B cell (primary cell): ENCODE measurements around the gene AGXT. TPM values are rescaled to one million over a fixed set of nuclear protein-coding genes. Genes with fewer than 3 reads are reported as not detected.

Experiments used
- ATAC-seq: fragments of 200-7000 bp; cut with Tn5 transposase; one replicate; pipeline ENCODE4 v1.10.0; 2021; ENCODE audit warnings: low read depth, mild to moderate bottlenecking, moderate number of reproducible peaks, moderate library complexity
- CTCF ChIA-PET: fragments of 350-600 bp; sonication (Branson Sonifier 250); formaldehyde crosslinking; loops from one replicate; lab custom pipeline; 2021; ENCODE audit warnings: antibody characterized with exemption, inconsistent platforms; lab: Charles Lee
- POLR2A ChIA-PET: fragments of 350-600 bp; sonication (Branson Sonifier 250); formaldehyde crosslinking; loops from one replicate; lab custom pipeline; 2021; ENCODE audit warnings: antibody characterized with exemption; lab: Charles Lee
- DNase-seq: peaks from one replicate; pipeline ENCODE4 v3.0.0; 2013
- H2AFZ ChIP-seq: 2 replicates; pipeline ENCODE4 v1.6.1; 2012; ENCODE audit warnings: mild to moderate bottlenecking, low read depth, low read length; ENCODE audit not compliant: insufficient read depth, poor library complexity, severe bottlenecking
- H3K27ac ChIP-seq, 2 donors: 1 replicate in 1 of 2; 2 replicates in 1 of 2; pipeline ENCODE4 v1.5.1; 2012 to 2013; ENCODE audit warnings: low read length in 2 of 2, mild to moderate bottlenecking in 2 of 2, moderate library complexity in 1 of 2
- H3K27me3 ChIP-seq, 4 experiments: fragments of 200-600 bp in 1 of 4; sonication (generic) in 1 of 4; replicated peaks in 1 of 4; 1 replicate in 2 of 4; 2 replicates in 2 of 4; pipeline versions ENCODE4 v1.6.1 to v1.7.0; 2013 to 2016; ENCODE audit warnings: low read length in 3 of 4, mild to moderate bottlenecking in 2 of 4, mixed read lengths in 1 of 4, moderate library complexity in 1 of 4; ENCODE audit not compliant: insufficient read depth in 4 of 4, control insufficient read depth in 3 of 4; ENCODE audit errors: control extremely low read depth in 1 of 4
- H3K36me3 ChIP-seq, 2 experiments: replicated peaks in 1 of 2; 1 replicate in 1 of 2; 2 replicates in 1 of 2; pipeline versions ENCODE4 v1.6.1 to v1.7.1; 2013; ENCODE audit warnings: low read length in 1 of 2; ENCODE audit not compliant: insufficient read depth in 2 of 2, control insufficient read depth in 1 of 2; ENCODE audit errors: control extremely low read depth in 1 of 2, extremely low read depth in 1 of 2
- H3K4me1 ChIP-seq, 2 donors: fragments of 200-600 bp in 1 of 2; sonication (generic) in 1 of 2; 1 replicate in 1 of 2; 2 replicates in 1 of 2; pipeline versions ENCODE4 v1.5.1 to v1.6.1; 2013 to 2017; ENCODE audit warnings: low read length in 2 of 2; ENCODE audit not compliant: control insufficient read depth in 2 of 2, insufficient read depth in 2 of 2
- H3K4me2 ChIP-seq: replicated peaks from 2 replicates; pipeline ENCODE3; 2012; ENCODE audit warnings: mild to moderate bottlenecking, low read depth, low read length; ENCODE audit not compliant: poor library complexity, severe bottlenecking
- H3K4me3 ChIP-seq, 5 experiments: fragments of 200-600 bp in 1 of 5; sonication (generic) in 1 of 5; 1 replicate in 3 of 5; 2 replicates in 2 of 5; pipeline versions ENCODE4 v1.5.1 to v1.7.0; 2011 to 2016; ENCODE audit warnings: low read length in 4 of 5, mild to moderate bottlenecking in 4 of 5, low read depth in 2 of 5, control low read depth in 1 of 5, moderate library complexity in 1 of 5; ENCODE audit not compliant: insufficient read depth in 1 of 5; ENCODE audit errors: control extremely low read depth in 1 of 5, extremely low read depth in 1 of 5
- H3K79me2 ChIP-seq: fragments of 200-600 bp; sonication (generic); one replicate; pipeline ENCODE4 v1.6.0; 2016; ENCODE audit warnings: low read length; ENCODE audit not compliant: control insufficient read depth, insufficient read depth
- H3K9ac ChIP-seq: fragments of 200-600 bp; sonication (generic); 2 replicates; pipeline ENCODE4 v1.6.1; 2017; ENCODE audit warnings: mild to moderate bottlenecking, low read length, moderate library complexity
- H3K9me3 ChIP-seq, 3 donors: one replicate each; pipeline versions ENCODE4 v1.6.1 to v1.7.1; 2013; ENCODE audit warnings: low read length in 2 of 3; ENCODE audit not compliant: control insufficient read depth in 2 of 3, insufficient read depth in 1 of 3; ENCODE audit errors: control extremely low read depth in 1 of 3
- H4K20me1 ChIP-seq: 2 replicates; pipeline ENCODE4 v1.6.0; 2012; ENCODE audit warnings: mild to moderate bottlenecking, low read length; ENCODE audit not compliant: insufficient read depth, control insufficient read depth, poor library complexity, severe bottlenecking
- H3K27ac Mint-ChIP-seq: one replicate; pipeline ENCODE4 v1.8.0; 2021; ENCODE audit warnings: mixed read lengths
- H3K27me3 Mint-ChIP-seq: one replicate; pipeline ENCODE4 v1.8.0; 2021; ENCODE audit warnings: mixed read lengths
- H3K4me1 Mint-ChIP-seq: one replicate; pipeline ENCODE4 v1.8.0; 2021; ENCODE audit warnings: mixed read lengths
- H3K4me3 Mint-ChIP-seq: one replicate; pipeline ENCODE4 v1.8.0; 2021; ENCODE audit warnings: mixed read lengths
- H3K9me3 Mint-ChIP-seq: one replicate; pipeline ENCODE4 v1.8.0; 2022; ENCODE audit warnings: mixed read lengths; ENCODE audit not compliant: insufficient read depth
- EZH2 ChIP-seq: IDR thresholded peaks from 2 replicates; pipeline ENCODE4 v1.6.1; 2012; ENCODE audit warnings: borderline replicate concordance, low read depth, mild to moderate bottlenecking, moderate library complexity, low read length; ENCODE audit not compliant: insufficient read depth, poor library complexity, severe bottlenecking
- WGBS: methylation state at CpG from one replicate; pipeline ENCODE4 v1.1.5; 2013; ENCODE audit warnings: missing lambda C conversion rate; ENCODE audit not compliant: insufficient coverage; 5-methylcytosine and 5-hydroxymethylcytosine counted together
- intact Hi-C: fragments of 100-400 bp; cut with micrococcal nuclease; formaldehyde crosslinking; loops from one replicate; pipeline ENCODE4 v1.10.0; 2022
- polyA plus RNA-seq: library from polyadenylated mRNA; depleted of rRNA; stranded (reverse); fragments of >200 nt; gene quantifications from 2 replicates; pipeline ENCODE4 v1.2.3, GENCODE V29; 2012
- total RNA-seq, 2 donors: library from RNA; stranded (reverse); fragments of 120-200 nt in 1 of 2; gene quantifications; 1 replicate in 1 of 2; 2 replicates in 1 of 2; pipeline versions ENCODE4 v1.2.3 to v1.2.4, GENCODE V29; 2013 to 2022
- TF ChIP-seq, protein P1 (sequence below): fragments of 200-600 bp; IDR thresholded peaks from one replicate; pipeline ENCODE4 v1.8.0; 2022; ENCODE audit warnings: antibody characterized with exemption, mild to moderate bottlenecking

Gene AGXT
- total and polyA plus RNA-seq, 2 donors (not counting 1 experiment from before 2014, with no cell fraction given) = not detected

DNA sequence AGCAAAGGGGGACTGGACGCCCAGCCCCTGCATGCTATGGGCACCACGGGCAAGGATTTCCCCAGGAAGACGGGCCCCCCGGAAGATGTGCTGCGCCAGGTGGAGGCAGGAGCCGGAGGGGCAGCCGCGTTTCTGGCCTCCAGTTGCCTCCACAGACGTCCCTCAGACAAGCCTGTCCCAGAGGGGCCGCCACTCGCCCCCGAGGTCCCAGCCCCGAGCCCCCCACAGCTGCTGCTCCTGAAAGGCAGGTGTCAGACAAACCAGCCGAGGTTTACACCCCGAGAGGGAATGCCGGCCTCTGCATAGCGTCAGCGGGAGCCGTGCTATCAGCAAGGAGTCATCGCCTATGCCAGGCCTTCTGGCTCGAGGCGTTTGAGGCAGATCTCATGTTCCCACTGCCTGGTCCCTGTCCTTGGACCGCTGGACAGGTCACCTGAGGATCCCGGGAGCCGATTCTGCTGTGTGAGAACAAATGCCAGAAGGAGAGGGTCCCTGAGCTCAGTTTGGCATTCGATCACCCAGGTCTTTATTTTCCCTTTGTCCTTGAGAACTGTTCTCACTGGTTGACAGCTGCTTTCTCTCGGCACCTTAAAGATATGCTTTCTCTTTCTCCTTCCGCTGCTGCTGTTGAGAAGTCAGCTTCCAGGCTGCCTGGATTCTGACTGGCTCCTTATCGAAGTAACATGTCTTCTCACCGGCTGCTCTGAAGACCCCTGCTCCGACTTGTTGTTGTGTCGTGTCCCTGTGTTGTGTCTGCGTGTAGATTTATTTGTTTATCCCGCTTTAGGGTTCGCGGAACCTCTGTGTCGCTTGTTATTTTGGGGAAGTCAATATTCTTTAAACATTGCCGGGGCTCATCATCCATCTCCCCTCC is 58.1 kb downstream of the AGXT start:
- H3K27ac ChIP-seq = no peak overlapping the region
- no peak overlapping the region for H3K27ac Mint-ChIP-seq
- H3K79me2 ChIP-seq = no peaks in the 10 kb centered on the region
- H3K4me2 ChIP-seq = no peak overlapping the region
- peaks cover 7% of the 10 kb centered on the region for H3K27me3 Mint-ChIP-seq
- no peak overlapping the region for H2AFZ ChIP-seq
- no peaks in the 10 kb centered on the region for H3K4me1 Mint-ChIP-seq
- DNase-seq = no peak
- no peak overlapping the region for H3K4me3 Mint-ChIP-seq
- TF ChIP-seq, protein P1, sequence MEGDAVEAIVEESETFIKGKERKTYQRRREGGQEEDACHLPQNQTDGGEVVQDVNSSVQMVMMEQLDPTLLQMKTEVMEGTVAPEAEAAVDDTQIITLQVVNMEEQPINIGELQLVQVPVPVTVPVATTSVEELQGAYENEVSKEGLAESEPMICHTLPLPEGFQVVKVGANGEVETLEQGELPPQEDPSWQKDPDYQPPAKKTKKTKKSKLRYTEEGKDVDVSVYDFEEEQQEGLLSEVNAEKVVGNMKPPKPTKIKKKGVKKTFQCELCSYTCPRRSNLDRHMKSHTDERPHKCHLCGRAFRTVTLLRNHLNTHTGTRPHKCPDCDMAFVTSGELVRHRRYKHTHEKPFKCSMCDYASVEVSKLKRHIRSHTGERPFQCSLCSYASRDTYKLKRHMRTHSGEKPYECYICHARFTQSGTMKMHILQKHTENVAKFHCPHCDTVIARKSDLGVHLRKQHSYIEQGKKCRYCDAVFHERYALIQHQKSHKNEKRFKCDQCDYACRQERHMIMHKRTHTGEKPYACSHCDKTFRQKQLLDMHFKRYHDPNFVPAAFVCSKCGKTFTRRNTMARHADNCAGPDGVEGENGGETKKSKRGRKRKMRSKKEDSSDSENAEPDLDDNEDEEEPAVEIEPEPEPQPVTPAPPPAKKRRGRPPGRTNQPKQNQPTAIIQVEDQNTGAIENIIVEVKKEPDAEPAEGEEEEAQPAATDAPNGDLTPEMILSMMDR = no peak
- no peak for TF ChIP-seq EZH2
- ChIA-PET CTCF (interaction anchor here (0.6 kb wide), 1 partner anchor 101 kb away, joined by 3 read pairs; no protein-coding TSS in a partner anchor), POLR2A (no interaction called here)
- H3K4me3 ChIP-seq = no peak overlapping the region
- peaks cover 0 to 3% (median 0%) of the 10 kb centered on the region in 3 donors for H3K9me3 ChIP-seq
- no peaks in the 10 kb centered on the region for H3K9me3 Mint-ChIP-seq
- WGBS = 76% methylated on average over 33 of the region's 38 CpGs
- no peak overlapping the region for H3K9ac ChIP-seq
- H3K36me3 ChIP-seq = no peaks in the 10 kb centered on the region
- no peaks in the 10 kb centered on the region for H4K20me1 ChIP-seq
- H3K4me1 ChIP-seq = no peaks in the 10 kb centered on the region
- no peaks in the 10 kb centered on the region for H3K27me3 ChIP-seq
- ATAC-seq = no peak
- intact Hi-C loops = no loop called here

DNA sequence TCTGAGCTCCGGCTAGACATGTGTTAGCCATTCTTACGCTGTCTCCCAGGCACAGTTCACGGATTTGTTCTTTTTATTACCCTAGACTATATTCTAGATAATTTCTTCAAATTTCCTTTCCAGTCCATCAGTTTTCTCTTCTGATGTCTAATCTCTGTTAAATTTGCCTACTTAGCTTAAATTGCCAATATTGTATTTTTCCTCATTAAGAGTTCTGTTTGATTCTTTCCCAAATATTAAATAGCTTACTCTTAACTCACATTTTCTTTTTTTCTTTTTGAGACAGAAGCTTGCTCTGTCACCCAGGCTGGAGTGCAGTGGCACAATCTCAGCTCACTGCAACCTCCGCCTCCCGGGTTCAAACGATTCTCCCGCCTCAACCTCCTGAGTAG is 58.8 kb downstream of the AGXT start:
- Histone ChIP-seq H3K9me3 (peaks cover 0 to 3% (median 0%) of the 10 kb centered on the region in 3 donors), H3K36me3 (no peaks in the 10 kb centered on the region), H3K79me2 (no peaks in the 10 kb centered on the region), H4K20me1 (no peaks in the 10 kb centered on the region), H3K9ac (no peak overlapping the region), H3K27ac (no peak overlapping the region), H3K4me1 (no peaks in the 10 kb centered on the region), H3K4me3 (no peak overlapping the region), H2AFZ (no peak overlapping the region), H3K4me2 (no peak overlapping the region), H3K27me3 (no peaks in the 10 kb centered on the region)
- Mint-ChIP-seq H3K27ac (no peak overlapping the region), H3K4me3 (no peak overlapping the region), H3K27me3 (peaks cover 8% of the 10 kb centered on the region), H3K9me3 (no peaks in the 10 kb centered on the region), H3K4me1 (no peaks in the 10 kb centered on the region)
- DNase-seq = no peak
- intact Hi-C loops = no loop called here
- ChIA-PET POLR2A (no interaction called here), CTCF (no interaction called here)
- ATAC-seq = no peak
- TF ChIP-seq, protein P1 = no peak
- TF ChIP-seq EZH2 = no peak
- WGBS = 92% methylated on average over 7 of the region's 7 CpGs
